HUES64 (cell line): ENCODE results near the gene HNRNPA1.
"Not testable (repeated sequence)": the region's sequence is repeated elsewhere in the genome, so short reads cannot be mapped to it uniquely, and the experiment has no call there.

ENCODE experiments used
- H3K27ac ChIP-seq: 2 replicates; pipeline ENCODE4 v1.7.0; 2013; ENCODE audit warnings: low read depth, low read length, inconsistent platforms
- H3K27me3 ChIP-seq: 2 replicates; pipeline ENCODE4 v1.6.1; 2013; ENCODE audit warnings: mild to moderate bottlenecking, low read length; ENCODE audit not compliant: insufficient read depth
- H3K36me3 ChIP-seq: 2 replicates; pipeline ENCODE4 v1.6.1; 2013; ENCODE audit warnings: mild to moderate bottlenecking, low read length; ENCODE audit not compliant: insufficient read depth
- H3K4me1 ChIP-seq: 2 replicates; pipeline ENCODE4 v1.6.1; 2013; ENCODE audit warnings: mild to moderate bottlenecking, low read length, moderate library complexity; ENCODE audit not compliant: insufficient read depth
- H3K4me3 ChIP-seq: 2 replicates; pipeline ENCODE4 v1.5.1; 2013; ENCODE audit warnings: mild to moderate bottlenecking, low read length, moderate library complexity
- H3K9ac ChIP-seq: 2 replicates; pipeline ENCODE4 v1.6.1; 2013; ENCODE audit warnings: mild to moderate bottlenecking, low read depth, low read length
- H3K9me3 ChIP-seq: 2 replicates; pipeline ENCODE4 v1.6.1; 2013; ENCODE audit warnings: low read depth, low read length; ENCODE audit not compliant: insufficient read depth
- WGBS: fragments of 150-250, 120-280 bp; methylation state at CpG from one replicate; pipeline ENCODE4 v1.1.7; 2013; ENCODE audit warnings: missing lambda C conversion rate; 5-methylcytosine and 5-hydroxymethylcytosine counted together

Gene HNRNPA1

DNA sequence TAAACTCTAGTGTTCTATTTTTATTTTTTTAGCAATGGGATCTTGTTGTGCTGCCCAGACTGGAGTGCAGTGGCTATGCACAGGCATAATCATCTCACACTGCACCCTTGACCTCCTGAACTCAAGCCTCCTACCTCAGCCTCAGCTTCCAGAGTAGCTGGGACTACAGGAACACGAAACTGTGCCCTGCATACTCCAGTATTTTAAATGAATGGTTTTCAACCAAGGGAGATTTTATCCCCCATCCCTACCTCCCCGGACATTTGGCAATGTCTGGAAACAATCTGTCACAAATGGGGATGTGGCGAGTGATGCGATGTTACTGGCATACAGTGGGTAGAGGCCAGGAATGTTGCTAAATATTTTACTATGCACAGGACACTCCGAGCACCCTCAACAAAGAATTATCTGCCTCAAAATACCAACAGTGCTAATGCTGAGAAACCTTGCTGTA is 2.7 kb upstream of the HNRNPA1 start:
- H3K27ac ChIP-seq, result no peak overlapping the region
- H3K9ac ChIP-seq, result peak overlapping the region; percentile 100
- H3K27me3 ChIP-seq, result no peaks in the 10 kb centered on the region
- 80% methylated on average over 5 of the region's 5 CpGs for WGBS
- H3K36me3 ChIP-seq, result peaks cover 53% of the 10 kb centered on the region
- H3K4me1 ChIP-seq, result peaks cover 9% of the 10 kb centered on the region; the same call in 1 of the 2 replicates
- no peaks in the 10 kb centered on the region for H3K9me3 ChIP-seq
- peak overlapping the region; percentile 93 for H3K4me3 ChIP-seq

DNA sequence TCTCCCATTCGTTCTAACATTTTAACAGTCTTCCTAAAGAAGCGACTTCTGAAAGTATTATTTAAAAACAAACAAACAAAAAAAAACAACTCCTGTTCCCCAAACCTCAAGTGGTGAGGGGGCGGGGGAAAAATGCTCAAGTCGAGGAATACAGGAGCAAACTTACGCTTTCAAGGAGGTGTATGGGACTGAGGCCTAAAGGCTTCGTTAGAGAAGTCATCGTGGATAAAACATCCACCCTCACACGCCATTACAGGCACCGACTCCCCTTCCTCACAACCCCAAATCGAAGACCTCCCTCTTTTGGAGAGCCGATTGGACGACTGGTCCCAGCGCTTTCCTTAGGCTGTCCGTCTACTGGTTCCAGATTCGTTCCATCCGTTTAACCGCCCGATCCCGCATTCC is 1.3 kb upstream of the HNRNPA1 start:
- peaks cover 55% of the 10 kb centered on the region for H3K36me3 ChIP-seq
- WGBS, result 0% methylated on average over 18 of the region's 19 CpGs
- H3K4me3 ChIP-seq, result peak overlapping the region; percentile 93
- no peaks in the 10 kb centered on the region for H3K27me3 ChIP-seq
- no peaks in the 10 kb centered on the region for H3K9me3 ChIP-seq
- H3K9ac ChIP-seq, result peak overlapping the region; percentile 100
- H3K4me1 ChIP-seq, result peaks cover 21% of the 10 kb centered on the region; the same call in 1 of the 2 replicates
- H3K27ac ChIP-seq, result peak overlapping the region; percentile 99

DNA sequence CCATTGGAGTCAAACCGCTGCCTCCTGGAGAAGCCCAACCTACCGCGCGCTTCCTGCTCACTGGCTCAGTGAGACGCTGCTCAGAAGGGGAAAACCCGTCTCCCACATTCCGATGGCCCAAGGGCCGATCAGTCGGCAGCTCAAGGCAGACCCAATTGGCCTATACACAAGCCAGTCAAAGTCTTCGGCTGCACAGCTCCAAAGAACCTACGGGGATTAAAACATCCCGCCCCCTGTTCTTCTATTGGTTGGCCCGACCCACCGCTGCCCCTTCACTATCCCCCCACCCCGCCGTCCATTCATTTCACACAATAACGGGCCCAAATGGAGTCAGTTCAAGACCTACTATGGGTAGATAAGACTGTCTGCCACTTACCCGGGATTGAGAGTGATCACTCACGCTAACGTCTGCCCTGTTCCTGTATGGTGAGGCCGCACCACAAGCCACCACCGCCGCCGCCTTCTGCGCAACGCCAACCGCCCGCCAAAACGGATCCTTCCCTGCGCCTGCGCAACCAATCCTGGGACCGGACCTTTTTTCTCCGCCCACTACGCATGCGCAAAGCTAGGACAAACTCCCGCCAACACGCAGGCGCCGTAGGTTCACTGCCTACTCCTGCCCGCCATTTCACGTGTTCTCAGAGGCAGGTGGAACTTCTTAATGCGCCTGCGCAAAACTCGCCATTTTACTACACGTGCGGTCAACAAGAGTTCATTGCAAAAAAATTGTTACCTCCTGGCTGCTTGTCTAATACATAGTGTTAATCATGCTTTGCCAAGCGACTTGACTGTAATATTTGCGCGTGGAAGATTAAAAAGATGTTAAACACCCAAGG is 676 bp upstream of the HNRNPA1 start, which contains the start of gene CBX5:
Gene CBX5, minus strand, starts transcription at position 491 of the 836 bp plus-strand sequence. CDS start 22,472 bp downstream, outside the sequence.
- Histone ChIP-seq H3K27me3 (no peaks in the 10 kb centered on the region), H3K9me3 (no peaks in the 10 kb centered on the region), H3K27ac (peak within 1 kb of the TSS; percentile 99), H3K4me3 (peak within 1 kb of the TSS; percentile 93), H3K9ac (peak within 1 kb of the TSS; percentile 100), H3K4me1 (peaks cover 22% of the 10 kb centered on the region; the same call in 1 of the 2 replicates), H3K36me3 (peaks cover 58% of the 10 kb centered on the region)
- WGBS, result under 1% methylated on average over 49 of the region's 49 CpGs

DNA sequence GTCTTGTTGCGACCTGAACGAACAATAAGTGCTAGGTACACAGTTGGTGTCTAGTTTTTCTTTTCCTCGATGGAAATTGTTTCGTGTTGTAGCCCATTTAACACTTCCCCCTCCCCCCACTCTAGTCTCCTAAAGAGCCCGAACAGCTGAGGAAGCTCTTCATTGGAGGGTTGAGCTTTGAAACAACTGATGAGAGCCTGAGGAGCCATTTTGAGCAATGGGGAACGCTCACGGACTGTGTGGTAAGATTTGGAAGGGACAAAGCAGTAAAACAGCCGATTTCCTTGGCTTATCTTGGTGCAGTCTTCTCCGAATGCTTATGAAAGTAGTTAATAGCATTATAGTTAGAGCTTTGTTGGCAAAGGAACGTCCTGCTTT is 724 bp downstream of the HNRNPA1 start:
- peaks cover 22% of the 10 kb centered on the region; the same call in 1 of the 2 replicates for H3K4me1 ChIP-seq
- H3K4me3 ChIP-seq, result peak overlapping the region; percentile 93
- H3K27me3 ChIP-seq, H3K9me3 ChIP-seq: not testable (repeated sequence)
- peaks cover 69% of the 10 kb centered on the region for H3K36me3 ChIP-seq
- 2% methylated on average over 9 of the region's 10 CpGs for WGBS
- H3K27ac ChIP-seq, result peak overlapping the region; percentile 97
- H3K9ac ChIP-seq, result peak overlapping the region; percentile 100

DNA sequence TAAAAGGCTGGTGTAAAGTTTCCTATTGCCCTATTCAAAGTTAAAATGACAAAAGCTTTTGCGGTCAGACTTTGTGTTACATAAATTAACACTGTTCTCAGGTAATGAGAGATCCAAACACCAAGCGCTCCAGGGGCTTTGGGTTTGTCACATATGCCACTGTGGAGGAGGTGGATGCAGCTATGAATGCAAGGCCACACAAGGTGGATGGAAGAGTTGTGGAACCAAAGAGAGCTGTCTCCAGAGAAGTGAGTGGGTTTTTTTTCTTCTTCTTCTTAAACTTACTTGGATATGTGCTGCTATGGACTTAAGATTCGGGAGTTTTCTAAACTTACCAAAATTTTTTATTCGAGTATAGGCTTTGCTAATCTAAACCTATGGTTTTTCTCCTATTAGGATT is 1.2 kb downstream of the HNRNPA1 start:
- peak overlapping the region; percentile 93 for H3K4me3 ChIP-seq
- WGBS, result 0% methylated on average over 2 of the region's 4 CpGs
- peak overlapping the region; percentile 97 for H3K27ac ChIP-seq
- H3K36me3 ChIP-seq, result peaks cover 73% of the 10 kb centered on the region
- peak overlapping the region; percentile 100 for H3K9ac ChIP-seq
- H3K27me3 ChIP-seq, H3K9me3 ChIP-seq: not testable (repeated sequence)
- H3K4me1 ChIP-seq, result peaks cover 22% of the 10 kb centered on the region; the same call in 1 of the 2 replicates

DNA sequence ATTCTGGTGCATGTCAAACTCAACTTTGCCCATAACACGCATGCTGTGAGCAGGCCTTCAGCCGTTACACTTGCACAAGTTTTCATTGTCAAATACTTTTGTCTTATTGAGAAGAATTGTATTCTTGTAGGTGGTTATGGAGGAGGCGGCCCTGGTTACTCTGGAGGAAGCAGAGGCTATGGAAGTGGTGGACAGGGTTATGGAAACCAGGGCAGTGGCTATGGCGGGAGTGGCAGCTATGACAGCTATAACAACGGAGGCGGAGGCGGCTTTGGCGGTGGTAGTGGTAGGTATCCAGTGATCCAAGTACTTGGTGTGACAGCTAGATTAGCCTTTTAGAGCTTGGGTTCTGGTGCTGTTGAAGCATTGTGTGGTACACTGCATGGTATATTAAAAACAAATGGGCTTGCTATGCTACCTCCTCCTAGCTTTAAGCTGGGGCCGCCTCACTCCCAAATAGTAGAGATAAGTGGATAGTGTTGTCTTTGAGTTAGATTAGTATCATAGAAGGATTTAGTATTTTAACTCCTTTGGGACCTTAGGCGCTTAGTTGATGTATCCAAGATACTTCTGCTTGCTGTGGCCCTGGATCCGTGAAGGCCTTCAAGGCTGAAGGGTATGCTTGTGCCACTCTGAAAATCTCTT is 2.5 kb downstream of the HNRNPA1 start:
- Histone ChIP-seq H3K9ac (peak overlapping the region; percentile 100), H3K4me1 (peaks cover 21% of the 10 kb centered on the region; the same call in 1 of the 2 replicates), H3K36me3 (peaks cover 86% of the 10 kb centered on the region), H3K27me3 (no peaks in the 10 kb centered on the region), H3K27ac (peak overlapping the region; percentile 55; the same call in 1 of the 2 replicates), H3K9me3 (no peaks in the 10 kb centered on the region), H3K4me3 (peak overlapping the region; percentile 93)
- WGBS, result 65% methylated on average over 11 of the region's 11 CpGs

DNA sequence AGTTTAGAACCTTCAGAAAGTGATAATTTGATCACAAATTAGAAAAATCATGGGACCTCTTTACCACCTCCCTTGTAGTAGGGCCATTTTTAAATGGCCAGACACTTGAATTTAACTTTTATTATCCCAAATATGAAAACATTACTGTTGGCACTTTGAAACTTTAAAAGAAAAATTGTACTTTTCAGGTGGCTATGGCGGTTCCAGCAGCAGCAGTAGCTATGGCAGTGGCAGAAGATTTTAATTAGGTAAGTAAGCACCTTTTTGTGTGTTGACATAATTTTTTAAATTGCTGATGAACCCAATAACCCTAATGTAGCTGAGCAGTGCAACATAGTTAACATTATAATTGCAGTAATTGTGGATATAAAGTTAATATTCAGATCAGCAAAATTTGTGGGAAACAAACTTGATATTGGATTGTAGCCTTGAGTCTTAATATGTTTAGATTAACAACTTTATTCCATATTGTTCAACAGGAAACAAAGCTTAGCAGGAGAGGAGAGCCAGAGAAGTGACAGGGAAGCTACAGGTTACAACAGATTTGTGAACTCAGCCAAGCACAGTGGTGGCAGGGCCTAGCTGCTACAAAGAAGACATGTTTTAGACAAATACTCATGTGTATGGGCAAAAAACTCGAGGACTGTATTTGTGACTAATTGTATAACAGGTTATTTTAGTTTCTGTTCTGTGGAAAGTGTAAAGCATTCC is 3.7 kb downstream of the HNRNPA1 start:
- H3K4me1 ChIP-seq, result peaks cover 16% of the 10 kb centered on the region; the same call in 1 of the 2 replicates
- peak overlapping the region; percentile 93 for H3K4me3 ChIP-seq
- peaks cover 76% of the 10 kb centered on the region for H3K36me3 ChIP-seq
- H3K27ac ChIP-seq, result peak overlapping the region; percentile 55; the same call in 1 of the 2 replicates
- 88% methylated on average over 1 of the region's 2 CpGs for WGBS
- peak overlapping the region; percentile 100 for H3K9ac ChIP-seq
- H3K9me3 ChIP-seq, H3K27me3 ChIP-seq: not testable (repeated sequence)

DNA sequence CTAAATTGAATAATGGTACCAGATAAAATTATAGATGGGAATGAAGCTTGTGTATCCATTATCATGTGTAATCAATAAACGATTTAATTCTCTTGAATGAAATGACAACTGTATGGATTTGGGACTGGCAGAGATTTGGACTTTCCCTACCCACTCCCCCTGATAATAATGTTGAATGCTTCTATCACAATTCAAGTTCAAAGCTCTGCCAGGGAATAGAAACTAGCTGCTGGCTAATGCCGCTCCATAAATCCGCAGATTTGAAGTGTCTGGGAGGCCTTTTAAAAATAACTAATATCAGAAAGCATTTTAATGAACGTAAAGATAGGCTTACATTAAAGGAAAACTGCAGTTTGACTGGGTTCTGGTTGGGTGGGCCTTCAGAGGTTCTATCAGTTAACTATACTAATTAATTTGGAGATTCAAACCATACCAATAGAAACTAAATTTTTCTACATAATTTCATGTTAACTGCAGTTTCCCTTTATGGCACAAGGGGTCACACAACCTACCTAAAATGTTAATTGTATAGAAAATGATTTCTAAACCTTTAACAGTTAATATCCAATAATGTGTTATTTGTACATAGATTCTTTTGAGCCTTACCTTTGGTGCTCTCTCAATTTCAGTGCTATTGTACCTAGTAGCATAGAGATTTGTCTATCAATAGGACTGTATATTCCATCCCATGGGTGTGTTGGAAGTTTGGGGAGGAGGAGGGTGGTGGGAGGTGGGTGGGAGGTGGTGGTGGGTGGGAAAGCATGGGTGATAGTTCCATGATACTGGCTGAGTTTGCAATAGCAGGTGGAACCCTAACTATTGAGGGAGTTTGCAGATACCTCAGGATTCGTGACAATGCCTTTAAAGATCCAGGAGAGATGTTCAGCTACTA is 4.9 kb downstream of the HNRNPA1 start:
- Histone ChIP-seq H3K4me3 (peak overlapping the region; percentile 22; the same call in 1 of the 2 replicates), H3K9ac (no peak overlapping the region; the same call in 1 of the 2 replicates), H3K36me3 (peaks cover 75% of the 10 kb centered on the region), H3K27ac (peak overlapping the region; percentile 19; the same call in 1 of the 2 replicates), H3K9me3 (no peaks in the 10 kb centered on the region), H3K27me3 (no peaks in the 10 kb centered on the region), H3K4me1 (peaks cover 16% of the 10 kb centered on the region; the same call in 1 of the 2 replicates)
- WGBS, result 91% methylated on average over 3 of the region's 5 CpGs

DNA sequence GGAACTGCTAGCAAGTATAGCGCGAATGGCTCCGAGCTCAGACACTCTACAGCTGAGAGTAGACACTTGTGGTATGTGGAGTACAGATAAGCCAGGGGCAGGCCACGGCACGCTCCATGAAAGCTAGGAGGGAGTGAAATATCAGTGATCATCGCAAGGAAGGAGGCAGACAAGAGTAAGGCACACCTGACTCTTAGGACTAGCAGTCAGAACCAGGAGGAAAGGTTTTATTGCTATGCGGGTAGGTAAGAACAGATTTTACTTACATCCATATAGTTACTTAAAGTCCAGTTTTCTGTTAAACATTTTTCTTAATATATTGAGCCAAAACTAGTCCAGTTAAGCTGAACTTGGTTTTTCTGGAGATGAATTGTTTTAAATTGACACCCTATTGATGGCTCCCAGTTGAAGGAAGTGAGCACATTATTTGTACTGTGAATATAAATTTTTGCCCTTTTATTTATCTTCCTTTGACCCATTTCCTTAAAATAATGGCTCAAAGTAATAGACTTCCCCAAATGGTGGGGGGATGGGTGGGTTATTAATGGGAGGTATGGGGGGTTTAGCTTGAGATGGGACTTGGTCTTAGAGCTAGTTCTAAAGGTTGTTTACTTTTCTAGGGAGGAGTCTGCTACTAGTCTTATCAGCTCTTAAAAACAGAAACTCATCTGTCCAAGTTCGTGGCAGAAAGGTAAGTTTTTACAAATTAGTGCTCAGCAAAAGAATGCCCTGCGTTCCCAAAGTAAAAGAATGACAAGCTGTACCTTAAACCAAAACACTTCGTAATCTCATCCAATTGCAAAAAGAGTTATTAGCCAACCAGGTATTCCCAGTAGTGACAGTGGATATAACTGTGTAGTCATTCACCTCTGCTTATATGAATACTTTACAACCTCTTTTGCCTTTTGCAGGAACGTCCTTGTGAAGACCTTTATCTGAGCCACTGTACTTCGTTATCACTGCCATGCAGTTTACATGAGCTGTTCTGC is 5.8 kb downstream of the HNRNPA1 start:
- H3K4me3 ChIP-seq, result no peak overlapping the region; the same call in 1 of the 2 replicates
- H3K27ac ChIP-seq, result peak overlapping the region; percentile 3; the same call in 1 of the 2 replicates
- 93% methylated on average over 11 of the region's 12 CpGs for WGBS
- peaks cover 69% of the 10 kb centered on the region for H3K36me3 ChIP-seq
- peaks cover 16% of the 10 kb centered on the region; the same call in 1 of the 2 replicates for H3K4me1 ChIP-seq
- H3K9me3 ChIP-seq, result no peaks in the 10 kb centered on the region
- no peak overlapping the region for H3K9ac ChIP-seq
- no peaks in the 10 kb centered on the region for H3K27me3 ChIP-seq
